Cardiac fibroblast (primary cell): ENCODE results near the gene MYO9A.

ENCODE experiments used
- DNase-seq, 2 donors: peaks; one replicate each; pipeline versions ENCODE4 v3.0.0 to v3.0.0-alpha.2; 2010; ENCODE audit warnings: low read depth in 2 of 2
- H3K4me3 ChIP-seq, 2 donors: replicated peaks in 1 of 2; 1 replicate in 1 of 2; 2 replicates in 1 of 2; pipeline ENCODE4 v1.5.1; 2011; ENCODE audit warnings: low read depth in 2 of 2, low read length in 2 of 2, mild to moderate bottlenecking in 2 of 2, moderate library complexity in 1 of 2
- CTCF ChIP-seq: IDR thresholded peaks from one replicate; pipeline ENCODE4 v1.5.1; 2011; ENCODE audit warnings: low read depth, mild to moderate bottlenecking, low read length, inconsistent platforms

The MYO9A gene

GRCh38 chr15:72147418-72147817, 29.5 kb upstream of the MYO9A start:
- no peak overlapping the region for H3K4me3 ChIP-seq
- DNase-seq, result no peak
- TF ChIP-seq CTCF, result no peak

- no peak overlapping the region for H3K4me3 ChIP-seq
- TF ChIP-seq CTCF, result no peak
- DNase-seq, result no peak
These were observed 29.0 kb upstream of the MYO9A start for GRCh38 chr15:72146934-72147333.

- no peak for DNase-seq
- TF ChIP-seq CTCF, result no peak
- no peak overlapping the region for H3K4me3 ChIP-seq
These were observed 28.3 kb upstream of the MYO9A start for GRCh38 chr15:72146221-72146620.

GRCh38 chr15:72141171-72142084, 23.5 kb upstream of the MYO9A start:
- no peak overlapping the region for H3K4me3 ChIP-seq
- TF ChIP-seq CTCF, result no peak
- DNase-seq, result no peak

- H3K4me3 ChIP-seq, result no peak overlapping the region
- TF ChIP-seq CTCF, result no peak
- no peak for DNase-seq
These were observed 22.1 kb upstream of the MYO9A start for GRCh38 chr15:72140088-72140487.

GRCh38 chr15:72139667-72140066, 21.7 kb upstream of the MYO9A start:
- no peak overlapping the region for H3K4me3 ChIP-seq
- DNase-seq, result no peak
- TF ChIP-seq CTCF, result no peak
